ENCODE measurements around the gene ERI3.

The ERI3 gene

GRCh38 chr1:44318097-44319088 lies 36.7 kb downstream of the ERI3 start:
- in situ Hi-C loops (cut with MboI; ENCODE audit: low sequenced_read_pairs) = loop anchor here (10.0 kb wide), 1 partner anchor 94 kb away; no protein-coding TSS in a partner anchor

DNA sequence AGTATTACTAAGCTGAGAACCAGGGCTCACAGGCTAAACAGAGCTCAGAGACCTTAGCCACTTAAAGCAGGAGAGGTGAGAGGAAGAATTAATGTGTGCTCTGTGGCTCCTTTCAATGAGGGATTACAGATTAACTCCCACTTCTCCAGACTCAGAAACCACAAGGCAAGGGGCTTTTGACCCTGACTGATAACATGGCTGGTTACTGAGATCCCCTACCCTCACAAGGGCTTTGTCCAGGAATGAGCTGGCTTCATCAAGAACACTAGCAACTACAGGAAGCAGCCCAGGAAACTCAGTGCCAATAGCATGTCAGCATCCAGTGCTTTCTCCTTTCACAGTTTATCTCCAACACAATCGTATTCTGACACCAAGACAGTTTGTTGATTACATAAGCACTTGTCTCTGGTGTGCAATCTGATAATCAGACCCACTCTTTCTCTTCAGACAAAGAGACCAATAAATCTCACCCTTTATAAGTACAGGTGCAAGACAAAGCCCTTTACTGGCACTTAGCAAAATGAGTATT lies 38.8 kb downstream of the ERI3 start:
- in situ Hi-C loops (cut with MboI; ENCODE audit: low sequenced_read_pairs) = loop anchor here (10.0 kb wide), 1 partner anchor 91 kb away; no protein-coding TSS in a partner anchor

DNA sequence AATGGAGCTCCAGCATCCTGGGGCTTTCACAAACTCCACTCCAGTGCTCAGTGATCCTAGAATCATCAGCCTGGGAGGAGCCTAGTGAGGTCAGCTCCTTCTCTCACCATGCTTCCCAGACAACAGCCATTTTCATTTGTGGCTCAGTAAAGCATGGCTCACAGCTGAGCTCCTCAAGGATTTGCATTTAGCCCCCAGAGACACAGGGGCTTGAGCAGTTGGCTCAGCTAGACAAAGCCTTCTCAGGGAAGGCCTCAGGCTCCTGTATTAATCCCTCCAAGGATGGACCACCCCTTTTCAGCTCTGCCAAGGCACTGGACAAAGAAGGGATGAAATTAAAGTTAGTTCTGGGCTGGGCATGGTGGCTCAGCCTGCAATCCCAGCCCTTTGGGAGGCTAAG lies 39.5 kb downstream of the ERI3 start:
- in situ Hi-C loops (cut with MboI; ENCODE audit: low sequenced_read_pairs) = loop anchor here (10.0 kb wide), 1 partner anchor 91 kb away; no protein-coding TSS in a partner anchor

- in situ Hi-C loops (cut with MboI; ENCODE audit: low sequenced_read_pairs) = loop anchor here (10.0 kb wide), 1 partner anchor 90 kb away; no protein-coding TSS in a partner anchor
Observed at GRCh38 chr1:44314452-44314851, 40.6 kb downstream of the ERI3 start.

DNA sequence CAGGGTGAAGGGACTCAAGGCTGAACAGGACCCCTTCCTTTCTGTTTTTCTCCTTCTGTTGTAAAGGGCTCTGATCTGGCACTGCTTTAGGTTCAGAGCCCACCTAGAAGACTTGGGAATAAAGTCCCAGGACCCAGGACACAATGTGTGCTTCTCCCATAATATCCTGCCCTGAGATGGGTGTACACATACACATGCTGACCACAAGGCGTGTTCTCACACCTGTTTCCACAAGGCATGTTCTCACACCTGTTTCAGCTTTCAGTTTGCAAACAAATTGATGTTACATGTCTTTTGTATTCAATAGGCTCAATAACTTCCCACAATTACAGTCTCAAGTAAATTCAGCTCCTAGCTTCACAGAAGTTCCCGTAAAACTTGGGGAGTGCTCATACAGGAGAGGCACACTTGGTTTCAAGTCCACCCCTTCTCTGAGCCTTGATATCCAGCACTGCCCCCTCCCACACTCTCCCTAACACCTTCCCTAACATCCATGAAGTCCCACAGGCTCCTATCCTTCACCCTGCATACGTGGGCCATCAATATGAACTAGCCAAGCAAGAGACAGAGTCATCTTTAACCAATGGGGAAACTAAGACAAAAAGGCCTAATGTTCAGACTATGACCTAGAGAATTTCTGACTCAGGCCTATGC lies 41.7 kb downstream of the ERI3 start:
- in situ Hi-C loops (cut with MboI; ENCODE audit: low sequenced_read_pairs) = loop anchor here (10.0 kb wide), 1 partner anchor 89 kb away; no protein-coding TSS in a partner anchor

GRCh38 chr1:44312399-44313196 lies 42.5 kb downstream of the ERI3 start:
- in situ Hi-C loops (cut with MboI; ENCODE audit: low sequenced_read_pairs) = loop anchor here (10.0 kb wide), 1 partner anchor 88 kb away; no protein-coding TSS in a partner anchor

- in situ Hi-C loops (cut with MboI; ENCODE audit: low sequenced_read_pairs) = loop anchor here (10.0 kb wide), 1 partner anchor 85 kb away; no protein-coding TSS in a partner anchor
Observed at GRCh38 chr1:44310006-44310405, 45.1 kb downstream of the ERI3 start.

DNA sequence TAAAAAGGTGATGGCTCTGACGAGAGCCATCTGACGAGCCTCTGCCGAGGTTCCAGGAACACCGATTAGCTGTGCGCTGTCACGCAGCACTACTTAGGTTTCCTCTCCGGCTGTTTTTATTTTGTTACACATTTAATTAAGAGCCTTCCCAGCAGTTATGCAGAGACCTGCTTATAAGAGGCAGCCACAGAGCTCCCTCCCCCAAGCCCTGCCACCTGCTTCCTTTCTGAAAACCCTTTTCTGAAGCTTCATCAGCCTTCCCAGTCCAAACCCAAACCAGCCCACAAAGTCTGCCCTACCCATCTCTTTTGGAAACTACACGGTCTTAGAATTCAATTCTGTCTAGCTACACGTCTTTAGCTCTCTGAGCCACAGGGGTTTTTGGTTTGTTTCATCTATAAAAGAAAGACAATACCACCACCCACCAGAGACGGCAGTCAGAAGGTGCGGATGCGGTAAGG lies 49.1 kb downstream of the ERI3 start:
- in situ Hi-C loops (cut with MboI; ENCODE audit: low sequenced_read_pairs) = no loop called here

- in situ Hi-C loops (cut with MboI; ENCODE audit: low sequenced_read_pairs) = no loop called here
Observed at GRCh38 chr1:44303532-44303931, 51.5 kb downstream of the ERI3 start.

DNA sequence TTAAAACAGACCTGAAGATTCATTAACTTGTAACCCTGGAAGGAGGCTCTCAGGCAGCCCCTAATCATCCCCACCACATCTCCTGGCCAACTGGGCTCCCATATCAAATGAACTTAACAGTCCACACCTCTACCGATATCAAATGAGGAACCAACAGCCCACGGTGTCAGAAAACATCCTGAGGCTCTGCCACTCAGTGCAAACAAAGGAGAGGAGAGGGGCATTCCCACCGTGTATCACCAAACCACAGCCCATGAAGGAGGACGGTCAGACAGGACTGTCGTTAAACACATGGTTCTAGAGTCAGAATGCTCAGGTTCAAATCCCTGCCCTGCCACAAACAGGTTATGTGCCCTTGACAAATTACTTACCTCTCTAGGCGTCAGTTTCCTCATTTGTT lies 52.5 kb downstream of the ERI3 start:
- in situ Hi-C loops (cut with MboI; ENCODE audit: low sequenced_read_pairs) = no loop called here

DNA sequence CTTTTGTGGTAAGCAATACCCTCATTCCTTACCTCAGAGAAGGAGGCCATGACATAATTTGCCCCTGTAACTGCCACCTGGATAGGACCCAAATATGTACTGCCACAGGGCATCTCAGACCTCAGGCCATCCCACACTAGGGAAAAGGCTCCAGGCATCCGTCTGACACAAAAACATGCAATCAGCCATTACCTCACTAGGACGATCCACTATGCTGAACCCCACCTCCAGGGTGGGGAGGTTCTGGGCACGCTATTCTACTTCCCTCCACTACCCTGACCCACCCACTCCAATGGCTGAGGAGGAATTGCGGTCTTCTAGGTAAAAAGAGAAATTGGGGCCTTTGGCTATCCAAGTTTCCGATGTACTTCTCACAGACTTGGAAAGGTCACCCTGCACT lies 53.6 kb downstream of the ERI3 start:
- in situ Hi-C loops (cut with MboI; ENCODE audit: low sequenced_read_pairs) = no loop called here

- in situ Hi-C loops (cut with MboI; ENCODE audit: low sequenced_read_pairs) = no loop called here
Observed at GRCh38 chr1:44300852-44301251, 54.2 kb downstream of the ERI3 start.

DNA sequence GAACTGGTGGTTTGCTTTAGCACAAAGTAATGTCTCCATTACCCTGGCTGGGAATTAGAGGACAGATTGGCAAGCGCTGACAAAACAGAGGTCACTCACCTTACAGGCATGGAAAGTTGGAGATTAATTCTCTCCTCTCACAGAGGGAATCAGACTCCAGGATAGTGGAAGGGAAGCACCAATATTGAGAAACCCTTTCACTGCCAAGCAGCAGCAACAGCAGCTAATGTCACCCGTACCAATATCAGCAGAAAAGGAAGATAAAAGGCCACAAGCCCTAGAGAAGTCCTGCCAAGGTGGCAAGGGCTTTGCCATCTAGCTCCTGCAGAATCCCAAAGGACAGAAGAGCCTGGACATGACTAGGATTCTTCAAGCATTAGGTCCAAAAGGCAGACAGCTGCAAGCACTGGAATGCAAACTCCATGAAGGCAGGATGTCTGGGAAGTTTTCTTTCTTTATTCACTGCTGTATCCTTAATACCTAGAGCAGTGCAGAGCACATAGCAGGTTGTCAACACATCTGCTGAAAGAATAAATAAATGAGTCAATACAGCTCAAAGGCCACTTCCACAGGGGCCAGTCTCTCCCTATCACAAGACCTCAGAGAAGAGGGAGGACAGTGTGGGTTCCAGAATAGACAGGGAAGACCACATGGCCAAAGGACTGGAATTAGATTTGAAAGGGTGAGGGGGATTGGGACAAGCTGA lies 57.2 kb downstream of the ERI3 start:
- in situ Hi-C loops (cut with MboI; ENCODE audit: low sequenced_read_pairs) = no loop called here

- in situ Hi-C loops (cut with MboI; ENCODE audit: low sequenced_read_pairs) = no loop called here
Observed at GRCh38 chr1:44296806-44297205, 58.3 kb downstream of the ERI3 start.

DNA sequence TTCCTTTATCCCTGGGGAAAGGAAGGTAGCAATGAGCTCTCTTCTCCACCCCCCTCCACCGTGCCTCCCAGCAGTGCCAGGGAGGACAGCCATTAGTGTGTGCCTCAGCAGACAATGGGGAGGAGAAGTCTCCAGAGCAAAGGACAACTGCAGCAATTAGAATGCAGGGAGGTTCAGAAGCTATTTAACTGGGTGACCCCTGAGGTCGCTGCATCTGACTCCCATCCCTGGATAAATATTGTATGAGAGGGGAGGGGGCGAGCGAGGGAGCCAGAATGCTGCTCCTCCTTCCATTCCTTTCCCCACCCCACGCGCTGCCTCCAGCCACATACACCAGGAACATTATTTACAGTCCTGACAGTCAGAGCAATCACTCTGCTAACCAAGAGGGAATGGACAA lies 59.0 kb downstream of the ERI3 start:
- in situ Hi-C loops (cut with MboI; ENCODE audit: low sequenced_read_pairs) = no loop called here

GRCh38 chr1:44294588-44295007 lies 60.5 kb downstream of the ERI3 start:
- in situ Hi-C loops (cut with MboI; ENCODE audit: low sequenced_read_pairs) = no loop called here

- in situ Hi-C loops (cut with MboI; ENCODE audit: low sequenced_read_pairs) = no loop called here
Observed at GRCh38 chr1:44293761-44294315, 61.2 kb downstream of the ERI3 start.

DNA sequence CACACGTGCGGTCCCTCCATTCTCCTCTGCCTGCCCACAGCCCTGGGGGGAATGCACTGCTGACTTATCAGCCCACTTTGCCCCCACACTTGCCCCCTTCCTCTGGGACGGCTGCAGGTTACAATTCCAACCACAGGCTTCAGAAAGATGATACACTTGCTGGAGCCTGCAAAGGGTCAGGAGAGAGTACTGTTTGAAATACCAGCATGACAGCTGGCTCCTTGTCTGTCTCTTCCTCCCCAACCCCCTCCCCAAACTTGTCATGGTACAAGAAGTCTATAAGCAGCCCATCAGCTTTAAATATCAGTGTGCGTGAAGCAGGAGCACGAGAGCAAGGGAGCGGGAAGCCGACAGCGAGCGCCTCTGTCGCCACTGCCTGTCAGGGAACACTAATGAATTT lies 62.4 kb downstream of the ERI3 start:
- in situ Hi-C loops (cut with MboI; ENCODE audit: low sequenced_read_pairs) = no loop called here
